GM19240 (cell line): ENCODE measurements around the gene MYO18A.
"Not testable (repeated sequence)": the region's sequence is repeated elsewhere in the genome, so short reads cannot be mapped to it uniquely, and the experiment has no call there.

Source experiments
- DNase-seq: peaks from one replicate; pipeline ENCODE4 v3.0.0; 2011; ENCODE audit warnings: low spot score; ENCODE audit not compliant: insufficient read length

The MYO18A gene, protein sequence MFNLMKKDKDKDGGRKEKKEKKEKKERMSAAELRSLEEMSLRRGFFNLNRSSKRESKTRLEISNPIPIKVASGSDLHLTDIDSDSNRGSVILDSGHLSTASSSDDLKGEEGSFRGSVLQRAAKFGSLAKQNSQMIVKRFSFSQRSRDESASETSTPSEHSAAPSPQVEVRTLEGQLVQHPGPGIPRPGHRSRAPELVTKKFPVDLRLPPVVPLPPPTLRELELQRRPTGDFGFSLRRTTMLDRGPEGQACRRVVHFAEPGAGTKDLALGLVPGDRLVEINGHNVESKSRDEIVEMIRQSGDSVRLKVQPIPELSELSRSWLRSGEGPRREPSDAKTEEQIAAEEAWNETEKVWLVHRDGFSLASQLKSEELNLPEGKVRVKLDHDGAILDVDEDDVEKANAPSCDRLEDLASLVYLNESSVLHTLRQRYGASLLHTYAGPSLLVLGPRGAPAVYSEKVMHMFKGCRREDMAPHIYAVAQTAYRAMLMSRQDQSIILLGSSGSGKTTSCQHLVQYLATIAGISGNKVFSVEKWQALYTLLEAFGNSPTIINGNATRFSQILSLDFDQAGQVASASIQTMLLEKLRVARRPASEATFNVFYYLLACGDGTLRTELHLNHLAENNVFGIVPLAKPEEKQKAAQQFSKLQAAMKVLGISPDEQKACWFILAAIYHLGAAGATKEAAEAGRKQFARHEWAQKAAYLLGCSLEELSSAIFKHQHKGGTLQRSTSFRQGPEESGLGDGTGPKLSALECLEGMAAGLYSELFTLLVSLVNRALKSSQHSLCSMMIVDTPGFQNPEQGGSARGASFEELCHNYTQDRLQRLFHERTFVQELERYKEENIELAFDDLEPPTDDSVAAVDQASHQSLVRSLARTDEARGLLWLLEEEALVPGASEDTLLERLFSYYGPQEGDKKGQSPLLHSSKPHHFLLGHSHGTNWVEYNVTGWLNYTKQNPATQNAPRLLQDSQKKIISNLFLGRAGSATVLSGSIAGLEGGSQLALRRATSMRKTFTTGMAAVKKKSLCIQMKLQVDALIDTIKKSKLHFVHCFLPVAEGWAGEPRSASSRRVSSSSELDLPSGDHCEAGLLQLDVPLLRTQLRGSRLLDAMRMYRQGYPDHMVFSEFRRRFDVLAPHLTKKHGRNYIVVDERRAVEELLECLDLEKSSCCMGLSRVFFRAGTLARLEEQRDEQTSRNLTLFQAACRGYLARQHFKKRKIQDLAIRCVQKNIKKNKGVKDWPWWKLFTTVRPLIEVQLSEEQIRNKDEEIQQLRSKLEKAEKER (N-terminal part only)

GRCh38 chr17:29180034-29180787, at the start of gene MYO18A:
TSS of gene MYO18A (minus strand) at chr17:29180398. CDS start at chr17:29166940, 13,458 bp downstream.
- peak; percentile 94 for DNase-seq

DNA sequence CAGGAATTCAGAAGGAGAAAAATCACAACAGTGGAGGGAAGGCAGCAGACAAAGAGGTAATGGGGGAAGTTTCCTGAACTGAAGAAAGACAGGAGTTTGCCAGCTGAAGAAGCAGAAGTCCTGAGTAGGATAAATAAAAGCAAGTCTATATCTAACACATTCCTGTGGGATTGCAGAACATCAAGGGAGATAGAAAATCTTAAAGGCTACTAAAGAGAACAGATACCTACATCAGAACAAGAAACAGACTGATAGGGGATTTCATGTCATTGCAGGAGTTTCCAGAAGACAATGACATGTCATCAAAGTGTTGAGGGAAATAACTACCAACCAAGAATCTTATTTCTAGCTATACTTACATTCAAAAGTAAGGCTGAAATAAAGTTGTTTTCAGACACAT, 45.2 kb upstream of the MYO18A start:
- DNase-seq: no peak

GRCh38 chr17:29221338-29221737, 41.1 kb upstream of the MYO18A start:
- not testable (repeated sequence) for DNase-seq

DNA sequence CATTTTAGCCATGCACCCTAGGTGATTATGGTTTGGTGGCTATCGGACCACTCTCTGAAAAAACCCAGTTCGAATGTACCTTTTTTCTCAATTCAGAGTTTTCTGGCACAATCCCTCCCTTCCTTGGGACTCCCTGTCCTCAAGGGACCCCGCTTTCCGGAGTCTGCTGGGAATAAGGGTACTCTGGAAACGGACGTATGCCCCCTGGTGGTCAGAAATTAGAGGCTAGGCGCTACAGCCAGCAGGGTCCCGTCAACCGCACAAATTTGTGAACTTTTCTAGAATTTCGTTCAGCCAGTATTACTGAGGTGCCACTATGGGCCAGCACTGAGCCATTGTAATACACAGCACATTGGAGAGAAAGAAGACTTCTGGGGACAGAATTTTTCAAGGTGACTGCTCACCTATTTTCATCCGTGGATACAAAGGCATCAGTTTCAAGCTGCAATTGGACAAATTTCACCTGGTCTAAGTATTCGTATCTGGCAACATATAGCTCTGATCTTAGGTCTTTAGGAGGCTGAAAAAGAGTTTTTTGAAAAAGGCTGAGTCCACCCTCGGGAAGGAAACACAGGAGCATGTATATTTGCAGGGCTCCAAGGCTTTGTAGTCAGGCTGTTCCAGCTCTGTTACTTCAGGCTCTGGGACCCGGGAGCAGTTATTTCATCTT, 39.3 kb upstream of the MYO18A start:
- DNase-seq: peak; percentile 56

GRCh38 chr17:29216856-29217255, 36.7 kb upstream of the MYO18A start:
- DNase-seq: no peak

DNA sequence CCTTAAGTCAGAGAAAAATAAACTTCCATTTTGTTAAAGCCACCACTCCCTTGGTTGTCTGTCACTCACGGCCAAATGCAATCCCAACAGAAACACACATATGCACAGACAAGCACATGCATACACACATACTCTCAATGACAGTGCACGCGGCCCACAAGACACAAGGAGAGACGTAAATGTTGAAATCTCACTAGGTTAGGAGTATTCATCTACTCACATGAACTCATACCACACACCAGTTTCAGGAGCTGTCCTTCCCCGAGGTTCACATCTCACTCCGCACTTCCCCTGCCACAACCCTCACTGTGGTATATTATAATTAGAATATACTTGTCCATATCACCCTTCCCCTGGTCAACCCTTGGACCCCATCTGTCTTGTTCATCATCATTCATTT, 36.0 kb upstream of the MYO18A start:
- no peak for DNase-seq

GRCh38 chr17:29215717-29216116, 35.5 kb upstream of the MYO18A start:
- DNase-seq: no peak

GRCh38 chr17:29215174-29215573, 35.0 kb upstream of the MYO18A start:
- no peak for DNase-seq

GRCh38 chr17:29214215-29215146, 34.3 kb upstream of the MYO18A start:
- no peak for DNase-seq

DNA sequence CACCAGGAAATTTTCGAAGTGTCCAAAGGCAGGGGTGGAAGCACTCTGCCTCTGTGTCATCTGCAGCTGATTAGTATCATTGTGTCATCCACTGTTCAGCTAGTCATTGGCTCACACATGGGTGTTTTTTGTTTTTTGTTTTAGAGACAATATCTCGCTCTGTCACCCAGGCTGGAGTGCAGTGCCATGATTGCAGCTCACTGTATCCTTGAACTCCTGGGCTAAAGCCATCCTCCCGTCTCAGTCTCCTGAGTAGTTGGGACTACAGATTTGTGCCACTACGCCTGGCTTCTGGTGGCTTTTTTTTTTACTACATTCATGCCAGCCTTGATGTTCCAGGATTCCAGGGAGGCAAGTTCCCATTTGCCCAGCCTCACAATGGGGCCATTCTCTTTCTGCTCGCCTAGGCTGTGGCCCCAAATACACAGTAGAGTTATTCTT, 32.5 kb upstream of the MYO18A start:
- no peak for DNase-seq

GRCh38 chr17:29212094-29212631, 32.0 kb upstream of the MYO18A start:
- DNase-seq: no peak

- DNase-seq: no peak
Measured at GRCh38 chr17:29210879-29211278, 30.7 kb upstream of the MYO18A start.

DNA sequence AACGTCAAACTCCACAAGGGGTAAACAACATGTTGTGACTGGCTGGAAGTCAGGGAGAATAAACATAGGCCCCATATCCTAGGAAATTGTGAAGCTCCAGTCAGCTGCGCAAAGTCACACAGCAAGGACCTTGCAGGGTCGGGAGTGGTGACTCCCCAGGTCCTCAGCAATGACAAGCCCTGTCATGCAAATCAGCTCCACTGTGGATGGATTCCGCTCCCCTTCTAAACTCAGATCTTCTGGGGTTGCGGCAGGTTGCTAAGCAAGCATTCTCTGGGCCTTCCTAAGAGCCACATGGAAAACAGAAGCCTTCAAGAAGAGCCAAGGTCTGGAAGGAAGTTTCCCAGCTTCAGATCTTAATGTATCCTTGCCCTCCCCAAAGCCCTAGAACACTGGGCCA, 28.9 kb upstream of the MYO18A start:
- no peak for DNase-seq

GRCh38 chr17:29207975-29208374, 27.8 kb upstream of the MYO18A start:
- DNase-seq: no peak

- no peak for DNase-seq
Measured at GRCh38 chr17:29205047-29205446, 24.8 kb upstream of the MYO18A start.

DNA sequence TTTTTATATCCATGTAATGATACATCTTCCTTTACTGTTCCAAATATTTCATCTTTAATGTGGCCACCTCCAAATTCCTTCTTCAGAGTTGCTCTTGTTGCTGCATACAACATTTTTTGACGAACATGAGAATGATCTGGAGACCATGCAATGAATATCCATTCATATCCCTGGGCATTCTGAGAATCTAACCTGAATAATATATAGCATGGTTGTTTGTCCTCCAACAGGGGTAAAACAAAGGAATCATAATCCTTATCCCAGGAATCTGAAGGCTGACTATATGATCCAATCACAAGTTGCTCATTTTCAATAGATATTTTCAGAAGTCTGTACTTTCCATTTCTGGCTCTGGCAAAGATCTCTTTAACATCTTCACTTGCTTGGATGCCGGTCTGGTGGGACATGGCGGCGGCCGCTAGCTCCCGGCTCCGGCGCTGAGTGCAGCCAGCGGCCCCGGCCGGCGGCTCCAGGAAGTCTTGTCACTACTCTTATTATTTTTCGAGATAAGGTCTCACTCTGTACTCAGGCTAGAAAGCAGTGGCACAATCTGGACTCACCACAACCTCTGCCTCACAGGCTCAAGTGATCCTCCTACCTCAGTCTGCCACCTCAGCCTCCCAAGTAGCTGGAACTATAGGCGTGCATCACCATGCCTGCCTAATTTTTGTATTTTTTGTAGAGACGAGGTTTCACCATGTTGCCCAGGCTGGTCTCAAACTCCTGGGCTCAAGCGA, 24.0 kb upstream of the MYO18A start:
- not testable (repeated sequence) for DNase-seq

DNA sequence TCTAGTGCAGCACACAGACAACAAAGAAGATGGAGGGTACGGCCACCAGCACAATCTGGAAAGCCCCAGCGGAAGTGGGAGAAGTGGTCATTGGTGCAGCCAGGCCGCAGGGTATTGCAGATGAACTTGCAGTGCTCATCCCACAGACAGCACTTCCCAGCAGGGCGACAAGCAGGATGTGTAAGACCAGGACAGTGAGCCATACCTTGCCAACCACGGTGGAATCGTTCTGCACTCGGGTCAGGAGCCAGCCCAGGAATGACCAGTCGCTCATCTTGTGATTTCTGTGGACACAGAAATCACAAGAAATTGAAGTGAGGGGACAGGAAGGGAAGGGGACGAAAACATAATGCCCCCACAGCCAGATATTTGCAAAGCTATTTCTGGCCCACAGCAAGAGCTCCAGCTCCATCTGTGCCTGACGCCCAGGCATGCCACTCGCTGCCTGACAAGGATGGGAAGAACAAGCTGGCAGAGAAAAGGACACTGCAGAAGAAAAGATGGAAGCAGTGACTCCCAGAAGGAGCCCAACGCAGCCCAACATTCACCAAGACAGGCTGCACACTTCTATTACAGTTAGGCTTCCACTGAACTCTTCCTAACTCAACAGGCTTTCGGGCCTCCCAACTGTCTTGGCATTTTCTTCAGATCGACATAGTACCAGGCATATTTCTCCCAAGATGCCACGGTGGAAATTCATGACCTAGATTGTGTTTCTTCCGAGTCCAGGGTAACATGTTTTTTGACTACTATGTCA, 17.5 kb upstream of the MYO18A start:
- no peak for DNase-seq
